NB4 (cell line): ENCODE data around the gene HECW1.

Experiments
- DNase-seq: peaks from one replicate; pipeline ENCODE4 v3.0.0; 2010; ENCODE audit warnings: low read depth
- H3K4me3 ChIP-seq: one replicate; pipeline ENCODE4 v1.5.1; 2011; ENCODE audit warnings: mild to moderate bottlenecking, low read depth, low read length, moderate library complexity
- MYC ChIP-seq: IDR thresholded peaks from 2 replicates; pipeline ENCODE4 v1.6.1; 2011; ENCODE audit warnings: low read depth, low read length
- POLR2A ChIP-seq: IDR thresholded peaks from 2 replicates; pipeline ENCODE4 v1.6.1; 2011; ENCODE audit warnings: mild to moderate bottlenecking; ENCODE audit not compliant: insufficient read length; ENCODE audit errors: extremely low read depth
- TF ChIP-seq, protein P1 (sequence below): IDR thresholded peaks from one replicate; pipeline ENCODE4 v1.5.1; 2012; ENCODE audit warnings: low read depth, low read length
- TF ChIP-seq, protein P2 (sequence below): IDR thresholded peaks from 2 replicates; pipeline ENCODE4 v1.6.1; 2011; ENCODE audit warnings: low read depth, low read length

Gene HECW1

DNA sequence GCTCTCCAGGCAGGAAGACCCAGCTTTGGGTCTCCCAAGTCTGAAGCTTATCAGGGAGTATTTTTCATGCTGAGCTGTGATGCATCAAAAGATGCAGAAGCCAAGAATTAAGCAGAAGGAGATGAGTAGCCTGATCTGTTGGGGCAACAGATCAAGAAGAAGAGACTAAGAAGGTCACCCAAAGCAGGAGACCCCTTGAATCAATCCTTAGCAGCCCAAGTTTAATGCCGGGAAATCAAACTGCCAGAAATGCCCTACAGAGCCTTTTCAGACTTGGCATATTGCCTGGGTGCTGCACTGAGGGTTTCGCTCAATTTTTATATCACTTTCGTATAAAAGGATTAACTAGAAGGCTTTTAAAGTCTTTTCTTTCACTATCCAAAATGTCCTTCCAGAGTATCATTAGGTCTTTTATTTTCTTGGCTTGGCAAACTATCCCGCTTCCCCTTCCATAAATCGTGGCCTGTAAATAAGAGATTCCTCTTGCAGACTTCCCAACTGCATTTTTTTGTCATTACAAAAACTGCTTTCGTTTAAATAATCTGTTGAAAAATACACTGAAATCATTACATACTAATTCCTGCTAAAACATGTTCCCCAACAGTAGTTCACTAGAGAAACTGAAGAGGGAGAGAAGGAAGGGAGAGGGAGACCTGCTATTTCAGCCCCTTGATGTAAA is 421.5 kb downstream of the HECW1 start:
- H3K4me3 ChIP-seq, result no peak overlapping the region
- TF ChIP-seq MYC (no peak), POLR2A (no peak)
- TF ChIP-seq, protein P1, sequence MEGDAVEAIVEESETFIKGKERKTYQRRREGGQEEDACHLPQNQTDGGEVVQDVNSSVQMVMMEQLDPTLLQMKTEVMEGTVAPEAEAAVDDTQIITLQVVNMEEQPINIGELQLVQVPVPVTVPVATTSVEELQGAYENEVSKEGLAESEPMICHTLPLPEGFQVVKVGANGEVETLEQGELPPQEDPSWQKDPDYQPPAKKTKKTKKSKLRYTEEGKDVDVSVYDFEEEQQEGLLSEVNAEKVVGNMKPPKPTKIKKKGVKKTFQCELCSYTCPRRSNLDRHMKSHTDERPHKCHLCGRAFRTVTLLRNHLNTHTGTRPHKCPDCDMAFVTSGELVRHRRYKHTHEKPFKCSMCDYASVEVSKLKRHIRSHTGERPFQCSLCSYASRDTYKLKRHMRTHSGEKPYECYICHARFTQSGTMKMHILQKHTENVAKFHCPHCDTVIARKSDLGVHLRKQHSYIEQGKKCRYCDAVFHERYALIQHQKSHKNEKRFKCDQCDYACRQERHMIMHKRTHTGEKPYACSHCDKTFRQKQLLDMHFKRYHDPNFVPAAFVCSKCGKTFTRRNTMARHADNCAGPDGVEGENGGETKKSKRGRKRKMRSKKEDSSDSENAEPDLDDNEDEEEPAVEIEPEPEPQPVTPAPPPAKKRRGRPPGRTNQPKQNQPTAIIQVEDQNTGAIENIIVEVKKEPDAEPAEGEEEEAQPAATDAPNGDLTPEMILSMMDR, result no peak
- TF ChIP-seq, protein P2, sequence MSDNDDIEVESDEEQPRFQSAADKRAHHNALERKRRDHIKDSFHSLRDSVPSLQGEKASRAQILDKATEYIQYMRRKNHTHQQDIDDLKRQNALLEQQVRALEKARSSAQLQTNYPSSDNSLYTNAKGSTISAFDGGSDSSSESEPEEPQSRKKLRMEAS, result no peak
- no peak for DNase-seq

- no peak for DNase-seq
- TF ChIP-seq MYC (no peak), POLR2A (no peak)
- TF ChIP-seq, protein P2, result no peak
- H3K4me3 ChIP-seq, result no peak overlapping the region
Observed at GRCh38 chr7:43535031-43535451, 422.6 kb downstream of the HECW1 start.

DNA sequence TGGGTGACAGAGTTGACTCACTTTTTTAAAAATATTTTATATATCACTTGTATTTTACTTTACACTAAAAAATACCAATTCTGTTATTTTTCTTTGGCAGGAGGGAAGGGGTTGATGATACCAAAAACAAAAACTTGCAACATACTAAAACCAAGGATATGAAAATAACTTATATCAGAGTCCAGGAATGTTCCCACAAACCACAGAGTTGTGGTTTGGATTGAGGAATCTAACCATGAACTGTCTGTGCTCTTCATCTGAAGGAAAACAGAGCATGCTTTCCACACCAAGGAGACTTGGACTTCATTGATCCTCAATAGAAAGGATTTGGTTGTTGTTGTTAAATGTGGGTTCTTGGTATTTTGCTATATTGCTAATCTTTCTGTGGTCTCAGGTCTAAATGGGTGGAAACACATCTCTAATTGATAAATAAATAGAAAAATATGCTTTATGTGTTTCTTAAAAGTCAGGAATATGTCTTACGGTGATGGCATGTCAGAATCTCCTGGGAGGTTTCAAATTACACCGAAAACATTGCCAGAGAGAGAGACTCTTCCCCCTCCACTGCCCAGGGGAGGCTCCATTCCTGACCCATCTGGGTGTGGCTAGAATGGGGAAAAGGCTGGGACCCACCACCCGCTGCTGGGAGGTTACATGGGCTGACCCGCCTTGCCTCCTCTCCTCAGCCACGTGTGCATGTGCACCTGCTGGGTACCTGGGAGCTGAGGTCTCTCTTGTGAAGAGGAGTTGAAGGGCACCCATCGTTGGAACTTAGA is 423.6 kb downstream of the HECW1 start:
- no peak overlapping the region for H3K4me3 ChIP-seq
- TF ChIP-seq POLR2A (no peak), MYC (no peak)
- TF ChIP-seq, protein P2, result no peak
- TF ChIP-seq, protein P1, result no peak
- no peak for DNase-seq

GRCh38 chr7:43536773-43537172 is 424.3 kb downstream of the HECW1 start:
- TF ChIP-seq POLR2A, result no peak
- TF ChIP-seq MYC, result no peak
- TF ChIP-seq, protein P1, result no peak
- TF ChIP-seq, protein P2, result no peak
- no peak overlapping the region for H3K4me3 ChIP-seq
- no peak for DNase-seq

GRCh38 chr7:43537765-43538403 is 425.4 kb downstream of the HECW1 start:
- DNase-seq, result no peak
- H3K4me3 ChIP-seq, result no peak overlapping the region
- TF ChIP-seq, protein P2, result no peak
- TF ChIP-seq POLR2A, result no peak
- TF ChIP-seq, protein P1, result no peak
- TF ChIP-seq MYC, result no peak

GRCh38 chr7:43538404-43538771 is 425.9 kb downstream of the HECW1 start:
- no peak for DNase-seq
- H3K4me3 ChIP-seq, result no peak overlapping the region
- no peak for TF ChIP-seq MYC
- TF ChIP-seq, protein P2, result no peak
- TF ChIP-seq POLR2A, result no peak
- TF ChIP-seq, protein P1, result no peak
